Mucosa of descending colon (tissue), 3 donors: ENCODE data around the gene GYS2. TPM values are rescaled to one million over a fixed set of nuclear protein-coding genes. Genes with fewer than 3 reads are reported as not detected.

Experiments used
- ATAC-seq: fragments of 200-7000 bp; cut with Tn5 transposase; one replicate; pipeline ENCODE4 v1.9.1; 2020; ENCODE audit warnings: mild to moderate bottlenecking, moderate library complexity
- DNase-seq, 3 donors: peaks; one replicate each; pipeline ENCODE4 v3.0.0-alpha.2; 2020
- H3K36me3 ChIP-seq: fragments of 200-600 bp; one replicate; pipeline ENCODE4 v1.8.0; 2021; ENCODE audit warnings: low read depth, mild to moderate bottlenecking
- H3K4me1 ChIP-seq: fragments of 200-600 bp; one replicate; pipeline ENCODE4 v1.8.0; 2021; ENCODE audit warnings: low read depth, mild to moderate bottlenecking
- H3K4me3 ChIP-seq: fragments of 200-600 bp; one replicate; pipeline ENCODE4 v1.8.0; 2021; ENCODE audit warnings: mild to moderate bottlenecking
- H3K9me3 ChIP-seq: fragments of 200-600 bp; one replicate; pipeline ENCODE4 v1.8.0; 2021; ENCODE audit warnings: mild to moderate bottlenecking
- CTCF ChIP-seq: fragments of 200-600 bp; IDR thresholded peaks from one replicate; pipeline ENCODE4 v1.8.0; 2022; ENCODE audit warnings: antibody characterized with exemption, mild to moderate bottlenecking
- intact Hi-C, 2 donors: fragments of 100-400 bp; cut with DNase I in 1 of 2; cut with micrococcal nuclease in 1 of 2; formaldehyde crosslinking; loops; one replicate each; pipeline versions ENCODE4 v1.11.0 to v1.11.1; 2022; cut with DNase I, micrococcal nuclease
- total RNA-seq, 3 donors: library from RNA; stranded (reverse); fragmentation: NEBNext Ultra II Directional in 2 of 3; extraction: Animal tissue kit (Norgen Biotek cat#: 25700) in 2 of 3; gene quantifications; one replicate each; pipeline versions ENCODE4 v1.2.1 to v1.2.4, GENCODE V29; 2021 to 2023
- donor health status: DM: no; HTN: no; CAD: no; lungs with moderate emphysema.
- donor health status: DM: no; HTN: no; CAD: no.
- donor health status: DM: no; HTN: yes; CAD: no.

Gene GYS2
- total RNA-seq, 3 donors from 2014 or later: not detected

GRCh38 chr12:21527451-21528180 is 77.0 kb downstream of the GYS2 start:
- DNase-seq (peak; percentile 12 to 54 (median 51)), ATAC-seq (peak; percentile 94)
- Histone ChIP-seq H3K9me3 (no peaks in the 10 kb centered on the region), H3K4me1 (peaks cover 13% of the 10 kb centered on the region), H3K4me3 (no peak overlapping the region), H3K36me3 (no peaks in the 10 kb centered on the region)
- intact Hi-C loops: no loop called here
- no peak for TF ChIP-seq CTCF

- Histone ChIP-seq H3K9me3 (no peaks in the 10 kb centered on the region), H3K4me3 (no peak overlapping the region), H3K4me1 (peaks cover 13% of the 10 kb centered on the region), H3K36me3 (no peaks in the 10 kb centered on the region)
- intact Hi-C loops: no loop called here
- no peak for ATAC-seq
- no peak for TF ChIP-seq CTCF
- DNase-seq: no peak
These were observed 77.8 kb downstream of the GYS2 start for GRCh38 chr12:21526721-21527345.

GRCh38 chr12:21526053-21526452 is 78.6 kb downstream of the GYS2 start, which contains the start of gene SPX:
SPX (plus strand) TSS chr12:21526296; CDS start chr12:21526473, 177 bp downstream.
- intact Hi-C loops: no loop called here
- DNase-seq (no peak), ATAC-seq (no peak)
- Histone ChIP-seq H3K9me3 (no peaks in the 10 kb centered on the region), H3K4me3 (no peak within 1 kb of the TSS), H3K36me3 (no peaks in the 10 kb centered on the region), H3K4me1 (peaks cover 13% of the 10 kb centered on the region)
- TF ChIP-seq CTCF: no peak

- TF ChIP-seq CTCF: no peak
- H3K36me3 ChIP-seq: no peaks in the 10 kb centered on the region
- ATAC-seq: no peak
- no peak for DNase-seq
- H3K9me3 ChIP-seq: no peaks in the 10 kb centered on the region
- peaks cover 12% of the 10 kb centered on the region for H3K4me1 ChIP-seq
- intact Hi-C loops: no loop called here
- H3K4me3 ChIP-seq: no peak overlapping the region
These were observed 81.5 kb downstream of the GYS2 start for GRCh38 chr12:21523148-21523547.

GRCh38 chr12:21521541-21521940 is 83.1 kb downstream of the GYS2 start:
- H3K4me3 ChIP-seq: no peak overlapping the region
- TF ChIP-seq CTCF: no peak
- no peaks in the 10 kb centered on the region for H3K4me1 ChIP-seq
- H3K9me3 ChIP-seq: no peaks in the 10 kb centered on the region
- intact Hi-C loops: no loop called here
- no peak for ATAC-seq
- DNase-seq: no peak
- no peaks in the 10 kb centered on the region for H3K36me3 ChIP-seq
